Activated CD8-positive, alpha-beta T cell treated with anti-CD3 and anti-CD28 coated beads for 36 hours (primary cell): ENCODE data around the gene MINDY3. TPM values are rescaled to one million over a fixed set of nuclear protein-coding genes. Genes with fewer than 3 reads are reported as not detected.
A peak's percentile ranks its signal among the peaks of the same experiment; 100 is the strongest.

ENCODE experiments used
- ATAC-seq: fragments of 200-7000 bp; cut with Tn5 transposase; one replicate; pipeline ENCODE4 v1.10.0; 2021; ENCODE audit warnings: mild to moderate bottlenecking, moderate library complexity
- CTCF ChIA-PET: fragments of 350-600 bp; sonication (Branson Sonifier 250); formaldehyde crosslinking; loops from one replicate; lab custom pipeline; 2021; ENCODE audit warnings: antibody characterized with exemption; lab: Charles Lee
- POLR2A ChIA-PET: fragments of 350-600 bp; sonication (Branson Sonifier 250); formaldehyde crosslinking; loops from one replicate; lab custom pipeline; 2021; ENCODE audit warnings: antibody characterized with exemption; lab: Charles Lee
- DNase-seq: peaks from one replicate; pipeline ENCODE4 v3.0.0-alpha.2; 2020
- H3K27ac Mint-ChIP-seq: one replicate; pipeline ENCODE4 v1.8.0; 2021; ENCODE audit warnings: mild to moderate bottlenecking, mixed read lengths
- H3K27me3 Mint-ChIP-seq: one replicate; pipeline ENCODE4 v1.8.0; 2021; ENCODE audit warnings: mixed read lengths
- H3K36me3 Mint-ChIP-seq: one replicate; pipeline ENCODE4 v1.8.0; 2021; ENCODE audit warnings: low read depth, mixed read lengths
- H3K4me1 Mint-ChIP-seq: one replicate; pipeline ENCODE4 v1.8.0; 2021; ENCODE audit warnings: low read depth, mixed read lengths
- H3K4me3 Mint-ChIP-seq: one replicate; pipeline ENCODE4 v1.8.0; 2021; ENCODE audit warnings: mild to moderate bottlenecking, moderate library complexity, mixed read lengths
- H3K9me3 Mint-ChIP-seq: one replicate; pipeline ENCODE4 v1.8.0; 2021; ENCODE audit warnings: mixed read lengths
- CTCF ChIP-seq: fragments of 200-600 bp; IDR thresholded peaks from one replicate; pipeline ENCODE4 v1.8.0; 2022; ENCODE audit warnings: antibody characterized with exemption, mild to moderate bottlenecking
- intact Hi-C: fragments of 100-400 bp; cut with micrococcal nuclease; formaldehyde crosslinking; loops from one replicate; pipeline ENCODE4 v1.10.0; 2022
- total RNA-seq, 2 experiments: library from RNA; stranded (reverse); gene quantifications; one replicate each; pipeline ENCODE4 v1.2.3, GENCODE V29; 2021

MINDY3 gene
- total RNA-seq, 2 experiments from 2014 or later: 12.0 to 14.6 TPM

- H3K27ac Mint-ChIP-seq: no peak overlapping the region
- no peak for TF ChIP-seq CTCF
- peaks cover 13% of the 10 kb centered on the region for H3K36me3 Mint-ChIP-seq
- H3K9me3 Mint-ChIP-seq: no peaks in the 10 kb centered on the region
- ATAC-seq (no peak), DNase-seq (no peak)
- CTCF ChIA-PET: interaction anchor here (0.6 kb wide), 1 partner anchor 16 kb away, joined by 3 read pairs; the partner anchor contains the start of gene MINDY3
- POLR2A ChIA-PET: no interaction called here
- H3K4me3 Mint-ChIP-seq: no peak overlapping the region
- no peaks in the 10 kb centered on the region for H3K27me3 Mint-ChIP-seq
- peaks cover 35% of the 10 kb centered on the region for H3K4me1 Mint-ChIP-seq
- intact Hi-C loops: no loop called here
Observed at GRCh38 chr10:15843695-15844094, 16.6 kb downstream of the MINDY3 start.

- ChIA-PET POLR2A (no interaction called here), CTCF (no interaction called here)
- Mint-ChIP-seq H3K27me3 (no peaks in the 10 kb centered on the region), H3K9me3 (no peaks in the 10 kb centered on the region), H3K4me1 (peaks cover 36% of the 10 kb centered on the region), H3K4me3 (no peak overlapping the region), H3K27ac (peak overlapping the region; percentile 15), H3K36me3 (peaks cover 11% of the 10 kb centered on the region)
- DNase-seq (no peak), ATAC-seq (no peak)
- intact Hi-C loops: no loop called here
- no peak for TF ChIP-seq CTCF
Observed at GRCh38 chr10:15842556-15843169, 17.6 kb downstream of the MINDY3 start.

- Mint-ChIP-seq H3K9me3 (no peaks in the 10 kb centered on the region), H3K27me3 (no peaks in the 10 kb centered on the region), H3K36me3 (peaks cover 11% of the 10 kb centered on the region), H3K4me1 (peaks cover 36% of the 10 kb centered on the region), H3K27ac (no peak overlapping the region), H3K4me3 (no peak overlapping the region)
- DNase-seq (no peak), ATAC-seq (no peak)
- intact Hi-C loops: no loop called here
- POLR2A ChIA-PET: no interaction called here
- CTCF ChIA-PET: no interaction called here
- TF ChIP-seq CTCF: no peak
Observed at GRCh38 chr10:15841696-15842095, 18.6 kb downstream of the MINDY3 start.

GRCh38 chr10:15836807-15837206 is 23.5 kb downstream of the MINDY3 start:
- Mint-ChIP-seq H3K27ac (no peak overlapping the region), H3K4me1 (peaks cover 13% of the 10 kb centered on the region), H3K36me3 (peaks cover 14% of the 10 kb centered on the region), H3K4me3 (no peak overlapping the region), H3K9me3 (no peaks in the 10 kb centered on the region), H3K27me3 (no peaks in the 10 kb centered on the region)
- DNase-seq (no peak), ATAC-seq (peak; percentile 39)
- intact Hi-C loops: no loop called here
- no peak for TF ChIP-seq CTCF
- CTCF ChIA-PET: no interaction called here
- POLR2A ChIA-PET: no interaction called here

GRCh38 chr10:15829495-15829894 is 30.8 kb downstream of the MINDY3 start:
- Mint-ChIP-seq H3K4me3 (no peak overlapping the region), H3K36me3 (peaks cover 30% of the 10 kb centered on the region), H3K27me3 (no peaks in the 10 kb centered on the region), H3K27ac (no peak overlapping the region), H3K9me3 (no peaks in the 10 kb centered on the region), H3K4me1 (peaks cover 16% of the 10 kb centered on the region)
- CTCF ChIA-PET: no interaction called here
- POLR2A ChIA-PET: no interaction called here
- TF ChIP-seq CTCF: no peak
- ATAC-seq (no peak), DNase-seq (no peak)
- intact Hi-C loops: no loop called here
